PC-9 (cell line): Measurements from ENCODE around the gene EVI5L.

Experiments
- CTCF ChIP-seq: fragments of 200-600 bp; sonication (generic); conservative IDR thresholded peaks from 2 replicates; pipeline ENCODE4 v1.6.1; 2017; ENCODE audit warnings: mixed run types, antibody characterized with exemption, mild to moderate bottlenecking, moderate library complexity
- EZH2 ChIP-seq: fragments of 200-600 bp; sonication (generic); IDR thresholded peaks from 2 replicates; pipeline ENCODE4 v1.8.0; 2017; ENCODE audit warnings: antibody characterized with exemption, low read depth

- TF ChIP-seq CTCF (no peak), EZH2 (no peak)
Measured at GRCh38 chr19:7912144-7912696, 82.2 kb downstream of the EVI5L start.
